Smooth muscle cell (in vitro differentiated cells): ENCODE data around the gene FBXO11. TPM values are rescaled to one million over a fixed set of nuclear protein-coding genes. Genes with fewer than 3 reads are reported as not detected.

Experiments
- DNase-seq: peaks from one replicate; lab custom pipeline; 2025; ENCODE audit not compliant: unreplicated experiment; lab: John Stamatoyannopoulos, UW
- H2AFZ ChIP-seq: fragments of 200-600 bp; sonication (generic); 2 replicates; pipeline ENCODE4 v1.6.0; 2016; ENCODE audit warnings: antibody characterized with exemption, low read depth, mild to moderate bottlenecking
- H3F3A ChIP-seq: fragments of 200-600 bp; sonication (generic); 2 replicates; pipeline ENCODE4 v1.6.0; 2017; ENCODE audit warnings: antibody characterized with exemption, low read depth
- H3K27ac ChIP-seq: fragments of 200-600 bp; sonication (generic); 2 replicates; pipeline ENCODE4 v1.5.1; 2016; ENCODE audit warnings: low read depth, mild to moderate bottlenecking
- H3K27me3 ChIP-seq: fragments of 200-600 bp; sonication (generic); 2 replicates; pipeline ENCODE4 v1.6.1; 2016; ENCODE audit warnings: low read depth, mild to moderate bottlenecking
- H3K36me3 ChIP-seq: fragments of 200-600 bp; sonication (generic); 2 replicates; pipeline ENCODE4 v1.5.1; 2016; ENCODE audit warnings: low read depth
- H3K4me1 ChIP-seq: fragments of 200-600 bp; sonication (generic); 2 replicates; pipeline ENCODE4 v1.5.1; 2016; ENCODE audit warnings: low read depth
- H3K4me2 ChIP-seq: fragments of 200-600 bp; sonication (generic); 2 replicates; pipeline ENCODE4 v1.6.0; 2016; ENCODE audit warnings: mild to moderate bottlenecking
- H3K4me3 ChIP-seq: fragments of 200-600 bp; sonication (generic); 2 replicates; pipeline ENCODE4 v1.5.1; 2016; ENCODE audit warnings: mild to moderate bottlenecking
- H3K79me2 ChIP-seq: fragments of 200-600 bp; sonication (generic); 2 replicates; pipeline ENCODE4 v1.6.0; 2016; ENCODE audit warnings: low read depth, mild to moderate bottlenecking
- H3K9ac ChIP-seq: fragments of 200-600 bp; sonication (generic); 2 replicates; pipeline ENCODE4 v1.6.0; 2016; ENCODE audit warnings: low read depth
- H3K9me3 ChIP-seq: fragments of 200-600 bp; sonication (generic); replicated peaks from 2 replicates; pipeline ENCODE4 v1.5.1; 2016; ENCODE audit warnings: low read depth
- H4K20me1 ChIP-seq: fragments of 200-600 bp; sonication (generic); 2 replicates; pipeline ENCODE4 v1.6.0; 2016; ENCODE audit warnings: low read depth
- CTCF ChIP-seq: fragments of 200-600 bp; sonication (generic); IDR thresholded peaks from 2 replicates; pipeline ENCODE4 v1.5.1; 2017; ENCODE audit warnings: borderline replicate concordance, mild to moderate bottlenecking, antibody characterized with exemption; ENCODE audit not compliant: insufficient read depth, poor library complexity, severe bottlenecking
- WGBS: methylation state at CpG from one replicate; pipeline ENCODE4 v1.1.7; 2016; ENCODE audit warnings: low lambda C conversion rate; 5-methylcytosine and 5-hydroxymethylcytosine counted together
- polyA plus RNA-seq: library from polyadenylated mRNA; unstranded; fragments of >200 nt; fragmentation: Nextera tagmentation; extraction: Ambion mirVana; gene quantifications from 2 replicates; pipeline ENCODE4 v1.2.1, GENCODE V29; 2016
- total RNA-seq: library from RNA; depleted of rRNA; stranded (reverse); fragments of >200 nt; gene quantifications from 2 replicates; pipeline ENCODE4 v1.2.3, GENCODE V29; 2014

Gene FBXO11
- total and polyA plus RNA-seq, 2 experiments from 2014 or later = 23.1 to 41.9 TPM

GRCh38 chr2:47777277-47777937 lies 128.9 kb downstream of the FBXO11 start:
- no peaks in the 10 kb centered on the region for H4K20me1 ChIP-seq
- no peak overlapping the region for H3K9ac ChIP-seq
- no peak for TF ChIP-seq CTCF
- WGBS = 93% methylated on average over 13 of the region's 13 CpGs
- H3K9me3 ChIP-seq = no peaks in the 10 kb centered on the region
- no peak for DNase-seq
- H3F3A ChIP-seq = peaks cover 4% of the 10 kb centered on the region
- no peak overlapping the region for H3K27ac ChIP-seq
- H3K4me2 ChIP-seq = no peak overlapping the region
- no peaks in the 10 kb centered on the region for H3K36me3 ChIP-seq
- no peak overlapping the region for H3K4me3 ChIP-seq
- no peaks in the 10 kb centered on the region for H3K27me3 ChIP-seq
- peaks cover 6% of the 10 kb centered on the region for H3K4me1 ChIP-seq
- H2AFZ ChIP-seq = no peak overlapping the region
- no peaks in the 10 kb centered on the region for H3K79me2 ChIP-seq

- H3K4me3 ChIP-seq = no peak overlapping the region
- no peaks in the 10 kb centered on the region for H3K9me3 ChIP-seq
- H3K27ac ChIP-seq = no peak overlapping the region
- H3K4me2 ChIP-seq = no peak overlapping the region
- H3K79me2 ChIP-seq = no peaks in the 10 kb centered on the region
- H4K20me1 ChIP-seq = no peaks in the 10 kb centered on the region
- TF ChIP-seq CTCF = no peak
- H3K27me3 ChIP-seq = no peaks in the 10 kb centered on the region
- H3K36me3 ChIP-seq = no peaks in the 10 kb centered on the region
- DNase-seq = no peak
- H2AFZ ChIP-seq = no peak overlapping the region
- no peak overlapping the region for H3K9ac ChIP-seq
- H3F3A ChIP-seq = peaks cover 9% of the 10 kb centered on the region
- no peaks in the 10 kb centered on the region for H3K4me1 ChIP-seq
Measured at GRCh38 chr2:47774567-47774966, 131.7 kb downstream of the FBXO11 start.

- no peaks in the 10 kb centered on the region for H3K9me3 ChIP-seq
- no peak for DNase-seq
- H3K27me3 ChIP-seq = no peaks in the 10 kb centered on the region
- no peak overlapping the region for H3K4me2 ChIP-seq
- WGBS = 97% methylated on average over 2 of the region's 2 CpGs
- H3K79me2 ChIP-seq = no peaks in the 10 kb centered on the region
- H3K36me3 ChIP-seq = no peaks in the 10 kb centered on the region
- no peak overlapping the region for H3K9ac ChIP-seq
- no peak for TF ChIP-seq CTCF
- no peaks in the 10 kb centered on the region for H4K20me1 ChIP-seq
- H3F3A ChIP-seq = peaks cover 9% of the 10 kb centered on the region
- no peak overlapping the region for H3K27ac ChIP-seq
- H2AFZ ChIP-seq = no peak overlapping the region
- H3K4me3 ChIP-seq = no peak overlapping the region
- H3K4me1 ChIP-seq = no peaks in the 10 kb centered on the region
Measured at GRCh38 chr2:47772343-47772742, 134.0 kb downstream of the FBXO11 start.

GRCh38 chr2:47771211-47771610 lies 135.1 kb downstream of the FBXO11 start:
- no peaks in the 10 kb centered on the region for H3K4me1 ChIP-seq
- no peaks in the 10 kb centered on the region for H3K27me3 ChIP-seq
- H3K4me2 ChIP-seq = no peak overlapping the region
- no peaks in the 10 kb centered on the region for H4K20me1 ChIP-seq
- H3F3A ChIP-seq = peaks cover 5% of the 10 kb centered on the region
- DNase-seq = no peak
- peak overlapping the region; percentile 40 for H3K27ac ChIP-seq
- H3K79me2 ChIP-seq = no peaks in the 10 kb centered on the region
- no peak overlapping the region for H3K4me3 ChIP-seq
- no peak overlapping the region for H2AFZ ChIP-seq
- H3K9me3 ChIP-seq = no peaks in the 10 kb centered on the region
- no peaks in the 10 kb centered on the region for H3K36me3 ChIP-seq
- no peak for TF ChIP-seq CTCF
- no peak overlapping the region for H3K9ac ChIP-seq
